CD1c-positive myeloid dendritic cell (primary cell): ENCODE results near the gene ALK.

Source experiments
- DNase-seq: peaks from one replicate; pipeline ENCODE4 v3.0.0-alpha.2; 2016; ENCODE audit errors: extremely low spot score

Gene ALK

DNA sequence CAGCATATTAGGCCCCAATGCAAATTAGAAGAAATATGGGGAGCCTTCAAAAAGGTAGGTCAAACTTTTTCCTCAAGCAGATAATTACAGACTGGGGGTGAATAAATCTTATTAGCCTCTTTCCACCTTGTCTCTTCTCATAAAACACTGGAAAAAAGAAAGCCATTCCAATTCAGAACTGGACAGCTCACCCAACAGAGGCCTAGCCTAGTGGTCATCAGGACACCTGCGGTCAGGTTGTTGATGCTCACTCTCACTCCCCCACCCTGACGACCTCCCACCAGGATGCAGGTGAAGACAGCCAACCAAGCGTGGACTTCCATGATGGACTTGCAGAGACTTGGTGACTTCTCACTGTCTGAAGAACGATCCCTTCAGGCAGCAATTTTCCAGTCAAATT lies 207.1 kb downstream of the ALK start:
- no peak for DNase-seq

DNA sequence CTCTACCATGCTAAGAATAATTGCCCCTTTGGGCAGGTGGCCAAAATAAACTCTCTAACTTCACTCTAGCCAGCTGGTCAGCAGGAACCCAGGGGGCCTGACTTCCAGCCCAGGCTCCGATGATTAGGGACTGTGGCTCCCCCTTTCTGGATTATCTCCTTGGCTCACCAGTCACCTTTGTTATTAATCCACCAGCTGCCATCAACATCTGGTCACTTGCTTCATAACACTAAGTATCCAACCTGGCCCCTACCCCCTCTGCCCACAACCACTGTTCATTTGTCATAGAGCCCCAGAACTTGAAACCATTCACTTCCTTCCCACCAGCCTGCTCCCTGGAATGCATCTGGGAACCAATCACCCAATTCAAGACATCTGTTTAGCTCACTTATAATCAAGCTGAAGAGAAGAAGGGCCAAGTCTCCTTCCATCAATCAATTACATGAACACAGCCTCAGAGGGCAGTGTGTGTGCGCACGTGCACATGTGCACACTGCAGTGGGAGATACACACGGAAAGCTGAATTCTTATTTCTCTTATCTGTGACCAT lies 215.1 kb downstream of the ALK start:
- DNase-seq: no peak

DNA sequence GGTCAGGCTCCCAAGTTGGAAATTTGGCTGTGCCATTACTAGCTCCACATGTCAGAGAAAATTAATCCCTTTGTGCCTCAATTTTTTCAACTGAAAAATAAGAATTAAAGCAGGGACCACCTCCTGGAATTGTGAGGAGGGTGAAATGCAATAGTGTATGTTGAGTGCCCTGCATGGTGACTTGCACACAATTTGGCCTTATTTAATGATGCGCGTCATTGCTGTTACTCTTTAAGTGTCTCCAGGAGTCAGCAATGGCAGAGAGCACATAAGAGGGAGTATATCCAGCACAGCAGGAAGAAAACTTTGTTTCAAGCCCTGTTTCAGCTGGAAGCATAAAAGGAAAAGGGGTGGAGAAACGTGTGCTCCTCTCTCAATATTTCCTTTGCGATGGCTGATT lies 215.8 kb downstream of the ALK start:
- DNase-seq: no peak

DNA sequence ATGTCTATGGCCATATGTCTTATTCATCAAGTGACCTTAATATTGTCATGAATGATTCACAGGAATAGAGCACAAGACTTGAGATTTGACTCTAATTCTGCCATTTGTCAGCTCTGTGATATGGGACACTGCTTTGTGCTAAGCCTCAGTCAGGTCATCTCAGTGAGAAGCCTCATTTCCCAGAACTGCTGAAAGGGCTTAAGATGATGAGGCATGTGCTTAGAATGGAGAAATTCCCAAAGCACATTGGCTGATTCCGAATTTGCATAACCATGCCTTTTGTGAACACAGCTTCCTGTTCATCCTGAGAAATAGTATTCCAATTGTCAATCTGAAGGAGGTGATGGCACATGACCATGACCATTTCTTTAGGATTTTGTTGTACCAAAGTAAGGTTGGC lies 218.1 kb downstream of the ALK start:
- no peak for DNase-seq

DNA sequence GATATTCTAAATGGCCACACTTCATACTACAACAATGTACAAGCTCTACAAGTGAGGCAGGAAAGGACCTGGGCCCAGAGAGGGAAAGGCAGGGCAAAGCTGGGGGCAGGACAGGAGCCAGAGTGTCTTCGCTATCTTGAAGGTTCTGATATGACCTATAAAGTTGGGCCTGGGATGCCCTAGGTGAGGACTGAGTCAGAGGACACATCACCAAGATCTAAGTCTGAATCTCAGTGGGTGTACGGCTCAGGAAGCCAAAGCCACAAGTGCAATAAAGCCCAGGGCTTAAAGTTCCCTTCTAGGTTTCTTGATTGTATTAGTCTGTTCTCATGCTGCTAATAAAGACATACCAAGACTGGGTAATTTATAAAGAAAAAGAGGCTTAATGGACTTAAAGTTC lies 219.1 kb downstream of the ALK start:
- no peak for DNase-seq

DNA sequence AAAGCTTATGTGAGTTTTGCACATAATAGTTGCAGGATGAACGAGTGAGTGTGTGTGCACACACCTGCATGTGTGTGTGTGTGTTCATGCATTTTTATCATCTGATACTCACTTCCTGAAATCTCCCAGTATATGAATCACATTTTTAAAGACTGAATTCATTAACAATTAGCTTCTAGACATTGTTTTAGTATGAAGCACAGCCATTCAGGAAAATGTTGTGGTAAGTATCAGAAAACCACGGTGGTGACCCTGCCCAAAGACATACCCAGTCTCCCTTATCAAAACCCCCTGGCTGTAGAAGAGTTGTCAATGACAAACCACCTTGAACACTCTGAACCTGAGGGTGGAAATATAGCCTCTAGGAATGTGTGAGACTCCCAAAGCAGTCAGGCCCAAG lies 220.8 kb downstream of the ALK start:
- DNase-seq: no peak

DNA sequence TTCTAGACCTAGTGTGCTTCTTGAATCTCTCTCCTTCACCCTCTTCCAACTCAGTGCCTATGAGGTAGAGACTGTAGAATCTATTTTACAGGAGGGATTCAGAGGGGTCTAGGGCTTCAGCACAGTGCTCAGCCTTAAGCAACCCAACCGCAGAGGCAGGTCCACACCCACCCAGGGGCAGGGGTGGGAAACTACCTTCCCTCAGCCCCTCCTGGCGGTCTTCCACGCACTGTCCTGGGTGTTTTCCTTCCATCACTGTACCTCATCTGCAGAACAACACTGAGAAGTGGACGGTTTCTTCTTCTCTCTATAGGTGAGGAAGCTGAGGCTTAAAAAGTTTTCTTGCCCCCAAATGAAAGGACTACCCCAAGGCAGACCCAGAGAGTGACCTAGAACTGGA lies 222.3 kb downstream of the ALK start:
- DNase-seq: no peak

DNA sequence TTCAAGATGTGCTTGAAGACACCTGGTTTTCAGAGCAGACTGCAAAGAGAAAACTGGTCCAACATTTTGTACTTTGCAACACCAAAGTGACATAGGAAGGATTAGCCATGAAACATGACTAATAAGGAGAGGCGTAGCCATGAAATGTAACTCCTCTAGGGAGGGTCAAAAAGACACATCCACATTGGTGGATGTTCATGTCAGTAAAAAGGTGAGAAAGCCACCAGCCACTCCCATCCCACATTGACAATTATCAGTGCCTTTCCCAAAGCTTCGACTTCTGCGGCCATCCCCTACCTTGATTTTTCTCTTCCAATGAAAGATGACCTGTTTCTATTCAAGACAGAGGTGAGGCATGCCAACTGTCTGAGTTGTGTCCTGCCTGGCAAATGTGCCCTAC lies 223.2 kb downstream of the ALK start:
- DNase-seq: no peak

DNA sequence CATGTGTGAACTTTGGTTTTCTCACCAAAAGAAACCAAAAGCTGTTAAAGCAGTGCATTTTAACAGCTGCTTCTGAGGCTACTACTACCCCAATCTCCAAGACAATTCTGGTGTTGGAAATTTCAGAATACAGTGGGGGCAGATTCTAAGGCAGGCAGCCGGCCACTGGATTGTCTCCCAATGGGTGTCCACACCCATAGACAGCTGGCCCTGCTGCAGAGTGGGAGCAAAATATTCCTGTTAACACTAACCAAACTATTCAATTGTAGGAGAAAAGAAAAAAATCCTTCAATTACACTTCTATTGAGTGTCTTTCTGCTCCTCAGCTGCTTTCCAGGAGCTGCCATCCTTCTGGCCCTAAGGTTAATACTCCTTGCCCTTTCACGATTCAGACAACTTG lies 223.7 kb downstream of the ALK start:
- DNase-seq: no peak

DNA sequence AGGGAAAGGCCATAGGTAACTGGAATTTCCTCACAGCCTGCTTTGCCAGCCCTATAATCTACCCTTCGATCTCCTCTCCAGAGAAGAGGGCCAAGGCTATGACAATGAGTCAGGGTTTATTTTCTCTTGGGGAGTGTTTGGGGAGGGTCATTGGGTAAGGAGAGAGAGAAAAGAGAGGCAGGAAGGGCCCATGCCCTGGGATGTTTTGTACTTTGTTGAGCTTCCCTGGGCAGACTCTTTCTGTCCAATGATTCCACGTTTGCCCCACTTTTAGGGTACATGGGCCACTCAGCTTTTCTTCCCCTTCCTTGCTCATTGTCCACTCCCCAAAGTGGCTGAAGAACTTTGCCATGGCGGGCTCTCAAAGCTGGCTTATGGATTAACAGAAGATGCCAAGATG lies 224.2 kb downstream of the ALK start:
- DNase-seq: no peak

DNA sequence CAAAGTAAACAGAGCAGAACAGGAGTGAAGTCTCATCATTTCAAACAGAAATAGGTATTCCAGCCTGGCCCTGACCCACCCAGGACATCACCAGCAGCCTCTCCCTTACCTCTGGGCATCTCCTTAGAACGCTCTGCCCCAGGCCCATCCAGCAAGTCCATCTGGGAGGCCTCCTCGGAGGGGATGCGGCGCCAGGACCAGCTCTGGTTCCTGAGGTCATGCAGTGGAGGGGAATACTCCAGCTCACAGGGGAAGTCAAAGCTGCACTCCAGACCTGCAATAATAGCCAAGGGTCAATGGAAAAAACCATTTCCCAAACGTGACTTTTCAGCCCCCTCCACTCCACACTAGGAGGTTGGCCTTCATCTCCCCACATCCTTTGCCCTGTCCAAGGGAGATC lies 226.6 kb downstream of the ALK start:
- DNase-seq: no peak

DNA sequence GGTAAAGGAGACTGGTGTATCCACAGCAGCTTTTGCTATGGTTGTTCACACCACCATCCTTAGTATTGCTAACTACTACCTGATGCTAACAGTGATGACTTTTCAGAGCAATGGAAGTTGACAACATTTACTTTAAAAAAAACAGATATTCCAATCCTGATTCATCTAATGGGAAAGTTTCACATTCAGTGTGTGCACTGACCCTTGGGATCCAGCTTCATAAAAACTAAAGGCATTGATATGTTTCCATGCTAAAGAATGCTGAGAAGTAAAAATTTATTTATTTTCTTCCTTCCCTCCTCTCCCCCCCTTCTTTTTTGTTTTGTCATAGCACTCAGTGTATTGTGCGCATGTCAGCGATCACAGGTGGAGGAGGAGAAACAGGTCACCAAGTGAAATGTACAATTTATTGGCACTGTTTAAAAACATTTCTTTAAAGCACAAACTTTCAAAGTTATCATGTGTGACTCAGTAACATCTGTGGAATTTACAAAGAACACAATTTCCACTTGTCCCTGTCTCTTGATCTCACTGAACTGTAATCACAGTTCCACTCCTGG lies 229.9 kb downstream of the ALK start:
- no peak for DNase-seq

DNA sequence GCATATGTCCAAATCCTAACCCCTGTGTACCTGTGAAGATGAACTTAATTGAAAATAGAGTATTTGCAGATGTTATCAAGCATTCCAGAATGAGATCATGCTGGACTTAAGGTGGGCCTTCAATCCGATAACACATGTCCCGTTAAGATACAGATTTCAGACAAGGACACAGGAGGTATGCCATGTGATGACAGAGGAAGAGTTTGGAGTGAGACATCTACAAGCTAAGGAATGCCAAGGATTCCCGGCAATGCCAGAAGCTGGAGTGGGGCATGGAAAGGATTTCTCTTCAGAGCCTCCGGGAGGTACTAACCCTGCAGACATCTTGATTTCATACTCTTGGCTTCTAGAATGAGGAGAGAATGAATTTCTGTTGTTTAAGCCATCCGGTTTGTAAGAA lies 231.7 kb downstream of the ALK start:
- DNase-seq: no peak

DNA sequence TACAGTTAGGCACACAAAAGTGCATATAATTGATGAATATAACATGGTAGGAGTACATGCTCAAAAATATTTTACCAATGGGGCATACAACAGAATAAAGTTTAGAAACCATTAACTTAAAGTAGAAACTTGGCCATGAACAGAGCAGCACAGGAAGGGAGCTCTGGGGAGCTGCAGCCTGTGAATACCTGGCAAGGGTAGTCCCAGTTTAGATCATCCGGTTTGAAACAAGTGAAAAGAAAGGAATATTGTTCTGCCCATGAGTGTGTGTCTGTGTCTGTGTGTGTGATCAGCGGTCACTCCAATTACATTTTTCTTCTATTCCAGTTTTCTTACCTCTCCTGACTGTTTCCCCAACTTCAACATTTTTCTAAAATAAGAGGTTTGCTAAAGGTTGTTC lies 233.0 kb downstream of the ALK start:
- no peak for DNase-seq

DNA sequence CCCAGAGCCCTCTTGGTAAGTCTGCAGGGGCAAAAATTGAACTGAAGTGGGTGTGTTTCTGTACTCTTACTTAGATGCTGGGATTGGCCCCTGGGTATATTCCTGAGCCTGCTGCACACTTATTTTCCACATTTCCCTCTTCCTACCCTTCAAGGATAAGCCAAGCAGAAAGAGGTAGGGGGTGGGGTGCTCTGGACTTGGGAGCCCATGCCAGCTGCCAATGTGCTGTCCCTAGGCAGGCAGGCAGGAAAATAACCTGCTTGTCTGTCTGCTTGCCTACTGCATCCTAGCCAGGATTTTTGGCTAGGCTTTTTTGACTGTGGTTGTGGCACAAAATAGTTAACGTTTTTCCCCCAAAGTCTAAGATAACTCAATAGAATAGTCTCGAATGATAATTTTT lies 234.3 kb downstream of the ALK start:
- DNase-seq: no peak

DNA sequence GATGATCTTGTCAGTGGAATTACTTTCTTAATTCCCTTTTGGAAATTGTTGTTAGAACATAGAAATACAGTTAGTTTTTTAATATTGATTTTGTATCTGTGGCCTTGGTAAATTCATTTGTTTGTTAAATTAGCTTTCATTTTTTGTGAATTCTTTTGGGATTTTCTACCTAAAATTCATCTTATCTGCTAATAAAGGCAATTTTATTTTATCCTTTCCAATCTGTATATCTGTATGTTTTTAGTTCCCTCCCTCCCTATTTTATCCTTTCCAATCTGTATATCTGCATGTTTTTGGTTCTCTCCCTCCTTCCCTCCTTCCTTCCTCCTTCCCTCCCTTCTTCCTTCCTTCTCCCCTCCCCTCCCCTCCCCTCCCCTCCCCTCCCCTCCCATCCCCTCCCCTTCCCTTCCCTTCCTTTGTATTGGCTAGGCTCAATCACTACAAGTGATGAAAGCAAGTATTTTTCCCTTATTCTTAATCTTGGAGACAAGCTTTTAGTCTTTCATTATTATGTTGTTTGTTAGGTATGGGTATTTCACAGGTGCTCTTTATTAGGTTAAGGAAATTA lies 244.4 kb downstream of the ALK start:
- no peak for DNase-seq

DNA sequence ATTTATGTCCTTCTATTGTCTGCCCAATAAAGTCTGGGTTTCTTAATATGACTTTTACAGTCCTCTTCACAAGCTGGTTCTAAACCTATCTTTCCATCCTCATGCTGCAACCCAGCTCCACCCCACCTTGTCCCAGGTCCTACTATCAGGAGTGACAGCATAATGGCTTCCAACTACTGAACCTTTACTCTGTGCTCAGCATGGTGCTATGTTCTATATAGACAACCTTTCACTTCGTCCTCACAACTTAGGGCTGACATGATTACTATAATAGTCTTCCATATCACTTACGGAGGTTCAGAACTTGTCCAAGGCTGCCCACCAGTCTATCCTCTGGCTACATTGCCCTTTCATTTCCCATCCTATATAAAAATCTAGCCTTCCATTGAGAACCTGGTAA lies 256.8 kb downstream of the ALK start:
- no peak for DNase-seq

DNA sequence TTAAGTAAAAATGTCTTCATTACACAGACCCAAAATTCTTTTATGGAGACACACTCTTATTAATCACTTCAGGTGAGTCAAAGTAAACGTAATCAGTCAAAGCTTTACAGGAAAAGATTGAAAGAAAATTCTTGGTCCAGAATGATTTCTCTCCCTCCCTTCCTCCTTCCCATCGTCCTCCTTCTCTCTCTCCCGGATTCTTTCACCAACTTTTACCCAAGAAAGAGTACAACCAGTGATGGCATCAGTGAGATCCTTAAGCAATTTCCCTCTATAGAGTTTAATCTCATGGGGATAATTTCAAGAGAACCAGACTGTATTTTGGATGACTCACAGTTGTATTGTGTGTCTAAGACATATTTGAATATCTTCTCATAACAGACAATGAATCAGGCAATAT lies 258.1 kb downstream of the ALK start:
- no peak for DNase-seq

DNA sequence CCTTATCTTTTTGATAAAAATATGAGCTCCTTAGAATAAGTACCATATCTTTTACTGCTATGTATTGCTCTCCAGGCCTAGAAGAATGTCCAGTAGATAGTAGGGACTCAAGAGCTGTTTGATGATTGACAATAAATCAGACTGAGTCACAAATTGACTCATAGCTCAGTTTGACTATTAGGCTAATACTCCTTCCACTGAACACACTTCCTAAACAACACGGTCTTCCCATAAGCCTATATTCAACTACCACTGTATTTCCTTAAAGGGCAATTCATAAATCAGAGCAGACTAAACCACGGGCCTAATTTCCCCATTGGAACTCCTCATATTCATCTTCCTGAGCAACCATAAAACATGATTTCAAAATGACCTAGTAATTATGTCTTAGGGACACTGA lies 258.5 kb downstream of the ALK start:
- no peak for DNase-seq

DNA sequence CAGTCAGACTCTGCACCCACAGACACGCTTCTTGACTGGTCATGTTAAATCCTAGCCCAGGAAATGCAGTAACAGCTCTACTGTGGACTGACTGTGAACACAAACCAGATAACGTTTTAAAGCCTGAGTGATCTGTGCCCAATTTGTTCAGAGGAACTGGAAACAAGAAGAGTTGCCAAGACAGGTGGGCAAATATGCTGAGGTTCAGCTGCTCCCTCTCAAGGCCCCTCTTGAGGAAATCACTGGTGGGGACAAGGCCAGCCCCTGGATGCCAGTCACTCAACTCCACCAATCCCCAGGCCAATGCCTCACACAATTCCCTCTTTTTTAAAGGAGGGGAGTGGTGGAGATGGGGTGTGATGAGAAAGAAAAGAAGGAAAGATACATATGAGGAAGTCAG lies 261.2 kb downstream of the ALK start:
- DNase-seq: no peak

DNA sequence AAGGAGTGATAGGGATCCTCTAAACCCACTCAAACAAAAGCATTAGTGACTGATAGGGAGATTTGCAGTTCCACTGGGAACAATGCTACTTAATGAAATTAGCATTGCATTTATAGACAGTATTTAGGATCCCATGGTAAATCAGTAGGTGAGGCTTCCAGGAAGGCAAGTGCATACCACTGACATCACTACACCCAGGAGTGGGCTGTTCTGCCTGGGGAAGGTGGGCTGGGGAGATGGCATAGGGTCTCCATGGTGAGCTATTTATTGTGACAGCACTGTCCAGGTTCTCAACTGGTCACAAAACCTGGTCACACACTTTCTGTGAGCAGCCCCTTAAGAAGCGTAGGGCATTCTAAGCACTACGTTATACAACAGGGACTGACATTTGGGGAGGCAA lies 262.2 kb downstream of the ALK start:
- DNase-seq: no peak

DNA sequence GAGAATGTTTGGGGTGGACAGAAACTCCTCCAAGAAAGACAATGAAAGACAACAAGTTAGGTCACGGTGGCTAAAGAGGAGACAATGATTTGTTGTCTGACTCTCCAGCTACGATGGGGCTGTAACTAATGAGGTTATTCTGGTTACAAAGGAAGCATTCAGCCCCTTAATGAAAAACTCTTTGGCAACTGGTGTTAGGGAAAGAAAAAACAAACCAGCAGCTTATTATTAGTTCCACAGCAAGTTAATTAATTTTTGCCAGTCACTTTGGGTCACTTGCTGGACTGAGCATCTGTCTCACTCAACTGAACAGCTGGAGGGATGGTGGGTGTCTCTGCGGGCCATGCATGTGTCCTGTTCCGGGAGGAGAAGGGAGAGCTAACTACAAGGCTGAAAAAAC lies 263.7 kb downstream of the ALK start:
- no peak for DNase-seq

DNA sequence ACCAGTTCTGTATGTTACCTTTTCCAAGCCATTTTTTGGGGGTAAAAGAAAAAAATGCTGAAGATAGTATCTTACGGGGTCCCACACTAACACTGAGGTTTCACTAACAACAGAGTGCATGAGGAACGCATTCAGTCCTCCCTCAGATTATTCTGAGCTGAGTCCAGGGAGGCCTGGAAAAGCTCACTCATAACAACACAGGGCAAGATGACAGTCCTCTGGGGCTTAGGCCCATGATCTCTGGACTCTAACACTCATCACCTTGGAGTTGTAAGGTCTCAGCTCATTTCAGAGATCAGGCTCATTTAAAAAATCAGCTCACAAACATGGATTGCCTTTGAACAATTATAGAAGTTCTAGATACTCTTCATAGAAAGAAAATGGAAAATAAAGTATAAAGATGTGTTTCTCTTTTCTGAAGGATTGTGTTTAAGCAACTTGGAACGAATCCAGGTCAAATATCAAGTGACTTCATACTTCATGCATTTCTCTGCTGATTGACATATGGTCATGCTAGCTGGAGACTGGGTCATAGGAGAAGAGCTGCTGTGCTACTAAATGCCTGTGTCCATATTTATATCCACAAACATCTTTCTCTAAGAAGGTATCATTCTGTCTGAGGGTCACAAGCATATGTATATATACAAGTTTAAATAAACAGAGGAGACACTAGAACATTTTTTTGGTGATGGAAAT lies 265.8 kb downstream of the ALK start:
- DNase-seq: no peak
